Kidney tubule cell (primary cell): Measurements from ENCODE around the gene ZFYVE16.
"Not testable (repeated sequence)": the region's sequence is repeated elsewhere in the genome, so short reads cannot be mapped to it uniquely, and the experiment has no call there.

Experiments
- DNase-seq: peaks from one replicate; pipeline ENCODE4 v3.0.0-alpha.2; 2018; ENCODE audit warnings: low spot score

The ZFYVE16 gene

DNA sequence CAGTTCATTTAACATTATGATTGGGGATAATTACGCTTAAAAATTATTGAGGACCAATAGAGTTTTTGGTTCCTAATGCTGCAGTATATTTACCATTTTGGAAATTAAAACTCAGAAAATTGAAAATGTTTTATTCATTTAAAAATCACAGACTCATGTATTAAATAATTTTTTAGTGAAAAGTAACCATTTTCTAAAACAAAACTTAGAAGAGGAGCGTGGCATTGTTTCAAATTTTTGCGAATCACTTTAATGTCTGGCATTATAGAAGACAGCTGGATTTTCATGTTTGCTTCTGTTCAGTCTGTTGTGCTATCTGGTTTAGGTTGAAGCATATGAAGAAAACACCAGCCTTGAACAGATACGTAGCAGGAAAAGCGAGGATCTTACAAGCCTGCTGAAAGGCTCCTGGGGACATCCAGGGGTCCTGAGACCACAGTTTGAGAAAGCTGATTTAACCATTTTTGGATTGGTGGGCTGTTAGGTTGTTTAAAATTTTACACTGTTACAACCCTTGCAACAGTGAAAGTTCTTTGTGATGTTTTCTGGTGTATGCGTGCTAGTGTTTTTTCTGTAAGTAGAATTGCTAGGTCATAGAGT, 1.6 kb downstream of the ZFYVE16 start:
- no peak for DNase-seq

DNA sequence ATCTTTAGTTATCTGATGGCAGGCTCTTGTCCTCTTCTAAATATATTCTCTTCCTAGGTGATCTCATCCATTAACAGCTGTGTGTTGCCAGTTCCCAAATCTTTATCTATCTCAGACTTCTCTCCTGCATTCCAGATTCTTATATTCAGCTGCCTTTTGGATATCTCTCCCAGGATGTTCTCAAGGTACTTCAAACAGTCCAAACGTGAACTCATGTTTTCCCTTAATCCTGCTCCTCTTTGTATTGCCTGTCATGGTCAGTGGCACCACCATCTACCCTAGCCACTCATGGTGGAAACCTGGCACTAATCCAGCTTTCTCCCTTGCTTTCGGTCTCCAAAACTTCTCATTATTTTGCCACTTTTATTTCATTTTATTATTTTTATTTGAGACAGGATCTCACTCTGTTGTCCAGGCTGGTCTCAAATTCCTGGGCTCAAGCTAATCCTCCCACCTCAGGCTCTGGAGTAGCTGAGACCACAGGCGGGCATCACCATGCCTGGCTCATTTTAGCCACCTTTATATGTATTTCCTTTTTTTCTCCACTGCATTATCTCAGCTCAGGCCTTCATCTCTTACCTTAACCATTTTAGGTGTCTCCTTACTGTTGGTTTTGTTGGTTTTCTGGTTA, 3.8 kb downstream of the ZFYVE16 start:
- no peak for DNase-seq

DNA sequence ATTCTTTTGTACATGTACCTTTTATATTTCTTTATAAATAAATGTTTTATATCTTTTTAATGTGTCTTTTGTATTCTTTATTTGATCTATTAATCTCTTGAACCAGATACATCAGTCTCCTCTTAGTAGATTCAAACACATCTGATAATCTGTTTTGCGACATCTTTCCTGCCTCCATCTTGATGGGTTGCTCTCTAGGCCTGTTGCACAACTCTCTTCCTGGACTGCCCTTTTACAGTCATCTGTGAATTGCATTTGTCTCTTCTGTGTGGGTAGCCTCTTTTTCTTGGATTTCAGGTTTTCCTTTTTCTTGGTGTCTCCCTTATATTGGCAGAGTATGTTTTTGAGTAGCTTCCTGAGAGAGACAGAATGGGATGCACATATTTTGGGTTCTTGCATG, 6.2 kb downstream of the ZFYVE16 start:
- DNase-seq, result no peak

DNA sequence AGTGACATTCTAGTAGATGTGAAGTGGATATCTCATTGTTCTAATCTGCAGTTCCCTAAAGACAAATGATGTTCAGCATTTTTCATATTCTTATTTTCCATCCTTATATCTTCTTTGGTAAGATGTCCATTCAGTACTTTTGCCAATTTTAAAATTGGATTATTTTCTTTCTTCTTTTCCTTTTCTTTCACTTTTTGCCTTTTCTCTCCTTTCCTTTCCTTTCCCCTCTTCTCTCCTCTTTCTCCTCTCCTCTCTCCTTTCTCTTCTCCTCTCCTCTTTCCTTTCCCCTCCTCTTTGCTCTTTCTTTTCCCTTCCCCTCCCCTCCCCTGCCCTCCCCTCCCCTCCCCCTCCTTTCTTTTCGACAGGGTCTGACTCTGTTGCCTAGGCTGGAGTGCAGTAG, 10.1 kb downstream of the ZFYVE16 start:
- DNase-seq, result no peak

DNA sequence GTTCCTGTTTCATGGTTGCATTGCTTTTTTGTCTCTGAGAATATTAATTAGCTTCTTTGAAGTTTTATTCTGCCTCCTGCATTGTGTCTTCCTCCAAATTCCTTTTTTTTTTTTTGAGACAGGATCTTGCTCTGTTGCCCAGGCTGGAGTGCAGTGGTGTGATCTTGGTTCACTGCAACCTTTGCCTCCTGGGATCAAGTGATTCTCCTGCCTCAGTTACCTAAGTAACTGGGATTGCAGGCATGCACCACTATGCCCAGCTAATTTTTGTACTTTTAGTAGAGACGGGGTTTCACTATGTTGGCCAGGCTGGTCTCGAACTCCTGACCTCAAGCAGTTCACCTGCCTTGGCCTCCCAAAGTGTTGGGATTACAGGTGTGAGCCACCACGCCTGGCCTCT, 16.5 kb downstream of the ZFYVE16 start:
- not testable (repeated sequence) for DNase-seq

DNA sequence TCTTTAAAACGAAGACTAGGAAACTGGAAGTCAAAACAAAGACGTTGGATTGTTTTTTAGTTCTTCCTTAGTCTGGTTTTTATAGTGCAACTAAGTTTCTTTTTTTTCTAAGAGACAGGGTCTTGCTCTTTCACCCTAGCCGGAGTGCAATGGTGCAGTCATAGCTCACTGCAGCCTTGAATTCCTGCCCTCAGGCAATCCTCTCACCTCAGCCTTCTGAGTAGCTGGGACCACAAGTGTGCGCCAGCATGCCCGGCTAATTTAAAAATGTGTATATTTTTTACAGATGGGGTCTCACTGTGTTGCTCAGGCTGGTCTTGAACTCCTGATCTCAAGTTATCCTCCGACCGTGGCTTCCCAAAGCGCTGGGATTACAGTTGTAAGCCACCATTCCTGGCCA, 27.6 kb downstream of the ZFYVE16 start:
- DNase-seq, result no peak

DNA sequence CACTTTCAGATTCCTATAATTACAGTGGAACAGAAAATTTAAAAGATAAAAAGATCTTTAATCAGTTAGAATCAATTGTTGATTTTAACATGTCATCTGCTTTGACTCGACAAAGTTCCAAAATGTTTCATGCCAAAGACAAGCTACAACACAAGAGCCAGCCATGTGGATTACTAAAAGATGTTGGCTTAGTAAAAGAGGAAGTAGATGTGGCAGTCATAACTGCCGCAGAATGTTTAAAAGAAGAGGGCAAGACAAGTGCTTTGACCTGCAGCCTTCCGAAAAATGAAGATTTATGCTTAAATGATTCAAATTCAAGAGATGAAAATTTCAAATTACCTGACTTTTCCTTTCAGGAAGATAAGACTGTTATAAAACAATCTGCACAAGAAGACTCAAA, 29.5 kb downstream of the ZFYVE16 start:
- no peak for DNase-seq

DNA sequence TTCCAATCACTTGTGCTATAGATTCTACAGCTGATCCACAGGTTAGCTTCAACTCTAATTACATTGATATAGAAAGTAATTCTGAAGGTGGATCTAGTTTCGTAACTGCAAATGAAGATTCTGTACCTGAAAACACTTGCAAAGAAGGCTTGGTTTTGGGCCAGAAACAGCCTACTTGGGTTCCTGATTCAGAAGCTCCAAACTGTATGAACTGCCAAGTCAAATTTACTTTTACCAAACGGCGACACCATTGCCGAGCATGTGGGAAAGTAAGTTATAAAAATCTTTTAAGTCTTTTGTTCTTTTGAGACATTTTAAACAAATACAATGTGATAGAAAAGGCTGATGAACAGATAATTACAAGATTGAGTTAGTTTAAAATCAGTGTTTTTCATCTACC, 30.9 kb downstream of the ZFYVE16 start:
- DNase-seq, result no peak

DNA sequence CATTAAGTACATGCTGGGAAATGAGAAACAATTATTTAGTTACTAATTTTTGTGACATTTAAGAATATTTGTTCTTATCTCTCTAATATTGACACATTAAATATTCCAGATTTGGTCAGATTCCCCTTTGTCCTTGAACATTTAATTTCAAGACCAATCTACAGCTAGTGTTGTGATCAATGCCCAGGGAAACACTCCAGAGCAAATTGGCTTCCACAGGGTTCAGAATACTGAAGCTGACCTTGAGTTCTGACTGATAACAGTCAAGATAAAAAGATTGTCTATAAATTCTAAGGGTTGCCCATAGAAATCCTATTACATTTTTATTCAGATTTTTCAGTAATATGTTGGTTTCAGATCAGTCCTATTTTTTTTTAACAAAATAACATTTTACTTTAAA, 31.3 kb downstream of the ZFYVE16 start:
- no peak for DNase-seq

DNA sequence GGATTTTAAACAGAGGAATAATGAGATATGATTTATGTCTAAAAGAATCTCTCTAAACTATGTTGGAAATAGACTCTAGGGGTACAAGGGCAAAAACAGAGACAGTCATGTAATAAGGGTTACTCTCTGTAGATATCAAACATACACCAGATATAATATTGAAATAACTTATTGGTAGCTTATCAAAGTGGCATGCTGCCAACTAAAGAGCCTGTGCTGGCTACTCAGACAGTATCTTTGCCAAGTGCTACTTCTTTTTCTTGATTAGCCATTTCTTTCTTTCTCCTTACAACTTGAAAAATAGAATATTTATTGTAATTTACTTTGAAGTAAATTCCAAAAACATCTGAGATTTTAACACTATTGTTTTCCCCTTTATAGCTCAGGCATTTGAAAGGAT, 34.9 kb downstream of the ZFYVE16 start:
- no peak for DNase-seq

DNA sequence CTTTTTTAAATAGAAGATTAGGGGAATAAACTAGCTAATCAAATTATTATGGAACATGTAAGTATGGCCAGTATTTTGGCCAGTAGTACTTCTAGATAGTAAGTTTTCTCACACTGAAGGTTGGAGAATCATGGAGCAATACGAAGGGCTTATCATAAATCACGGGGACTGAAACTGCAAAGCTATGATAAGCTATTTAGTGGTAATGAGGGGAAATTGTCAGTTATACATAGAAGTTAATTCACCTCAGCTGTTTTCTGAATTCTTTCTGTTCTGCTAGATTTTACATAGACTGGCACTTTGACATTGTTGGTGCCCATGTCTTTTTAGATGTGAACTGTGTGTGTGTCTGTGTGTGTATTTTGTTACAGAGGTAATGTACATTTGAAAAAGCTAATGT, 45.5 kb downstream of the ZFYVE16 start:
- DNase-seq, result no peak

DNA sequence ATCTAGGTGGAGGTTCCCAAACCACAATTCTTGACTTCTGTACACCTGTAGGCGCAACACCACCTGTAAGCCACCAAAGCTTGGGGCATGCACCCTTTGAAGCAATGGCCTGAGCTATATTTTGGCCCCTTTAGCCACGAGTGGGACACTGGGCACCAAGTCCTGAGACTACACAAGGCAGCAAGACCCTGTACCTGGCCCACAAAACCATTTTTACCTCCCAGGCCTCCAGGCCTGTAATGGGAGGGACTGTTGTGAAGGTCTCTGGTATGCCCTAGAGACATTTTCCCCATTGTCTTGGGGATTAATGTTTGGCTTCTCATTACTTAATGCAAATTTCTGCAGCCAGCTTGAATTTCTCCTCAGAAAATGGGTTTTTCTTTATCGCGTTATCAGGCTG, 55.4 kb downstream of the ZFYVE16 start:
- no peak for DNase-seq

DNA sequence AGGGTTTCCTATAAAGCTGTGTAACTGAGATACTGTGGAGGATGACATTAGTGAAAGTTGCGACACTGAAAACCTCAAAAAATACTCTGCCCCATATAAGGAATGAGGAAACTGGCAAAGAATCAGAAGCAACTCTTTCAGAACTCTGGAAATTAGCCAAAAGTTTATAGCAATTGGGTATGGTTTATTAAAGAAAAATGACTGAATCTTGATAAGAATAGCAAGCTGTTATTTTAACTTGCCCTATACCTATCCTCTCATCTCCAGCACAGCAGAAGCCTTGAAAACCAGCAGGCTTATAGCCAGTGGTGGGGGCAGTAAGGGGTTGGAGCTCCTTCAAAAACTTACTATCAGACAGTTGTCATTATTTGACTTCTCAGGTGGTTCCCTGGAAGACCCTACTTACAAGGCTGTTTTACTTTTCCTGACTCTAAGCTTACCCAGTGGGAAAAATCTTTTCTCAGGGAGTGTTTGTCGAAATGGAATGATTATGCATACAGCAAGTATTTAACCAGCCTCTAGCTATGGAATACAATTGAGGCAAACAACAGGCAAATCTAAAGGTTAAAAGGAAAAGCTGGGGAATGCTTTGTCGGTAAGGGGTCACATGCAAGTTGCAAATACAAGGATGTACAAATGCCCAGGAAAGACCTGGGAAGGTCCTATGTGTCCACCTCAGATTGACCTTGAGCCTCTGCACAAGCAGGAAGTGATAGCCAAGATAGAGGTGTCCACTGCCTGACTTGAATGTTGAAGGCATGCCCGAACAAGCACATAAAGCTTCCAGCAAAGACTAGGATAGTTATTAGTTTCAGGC, 59.0 kb downstream of the ZFYVE16 start:
- DNase-seq, result peak; percentile 37

DNA sequence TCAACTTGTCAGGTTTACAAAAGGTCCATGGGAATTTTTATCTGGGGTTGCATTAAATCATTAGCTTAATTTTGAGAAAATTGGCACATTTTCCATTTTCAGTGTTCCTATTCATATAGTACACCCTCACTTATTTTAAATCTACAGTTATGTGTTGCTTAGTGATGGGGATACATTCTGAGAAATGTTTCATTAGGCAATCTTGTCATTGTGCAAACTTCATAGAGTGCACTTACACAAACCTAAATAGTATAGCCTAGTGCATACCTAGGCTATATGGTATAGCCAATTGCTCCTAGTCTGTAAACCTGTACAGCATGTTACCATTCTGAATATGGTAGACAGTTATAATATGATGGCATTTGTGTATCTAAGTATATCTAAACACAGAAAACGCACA, 60.3 kb downstream of the ZFYVE16 start:
- no peak for DNase-seq

DNA sequence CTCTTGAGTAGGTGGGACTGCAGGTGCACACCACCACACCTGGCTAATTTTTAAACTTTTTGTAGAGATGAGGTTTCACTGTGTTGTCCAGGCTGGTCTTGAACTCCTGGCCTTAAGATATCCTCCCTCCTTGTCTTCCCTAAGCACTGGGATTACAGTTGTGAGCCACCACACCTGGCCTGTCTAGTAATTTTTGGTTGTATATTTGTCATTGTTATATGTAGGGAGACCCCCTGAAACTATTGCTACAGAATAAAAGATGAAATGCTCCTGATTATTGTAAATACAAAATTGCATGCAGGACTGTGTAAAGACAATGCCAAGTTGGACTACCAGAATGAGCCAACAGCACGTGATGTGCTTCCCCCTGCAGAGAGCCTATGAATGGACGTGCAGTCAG, 62.8 kb downstream of the ZFYVE16 start:
- not testable (repeated sequence) for DNase-seq

DNA sequence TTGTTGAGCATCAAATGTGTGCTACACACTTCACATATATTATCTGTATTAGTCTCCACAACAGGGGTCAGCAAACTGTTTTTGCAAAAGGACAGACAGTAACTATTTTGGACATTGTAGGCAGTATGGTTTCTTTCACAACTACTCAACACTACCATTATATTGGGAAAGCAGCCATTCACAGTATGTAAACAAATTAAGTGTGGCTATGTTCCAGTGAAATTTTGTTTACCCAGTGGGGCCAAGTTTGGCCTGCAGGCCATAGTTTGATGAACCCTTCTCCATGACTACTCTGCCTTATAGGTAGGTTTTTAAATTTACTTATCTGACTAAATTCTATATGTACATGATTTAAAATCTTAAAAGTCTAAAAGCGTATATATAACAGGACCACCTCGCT, 67.1 kb downstream of the ZFYVE16 start:
- no peak for DNase-seq

DNA sequence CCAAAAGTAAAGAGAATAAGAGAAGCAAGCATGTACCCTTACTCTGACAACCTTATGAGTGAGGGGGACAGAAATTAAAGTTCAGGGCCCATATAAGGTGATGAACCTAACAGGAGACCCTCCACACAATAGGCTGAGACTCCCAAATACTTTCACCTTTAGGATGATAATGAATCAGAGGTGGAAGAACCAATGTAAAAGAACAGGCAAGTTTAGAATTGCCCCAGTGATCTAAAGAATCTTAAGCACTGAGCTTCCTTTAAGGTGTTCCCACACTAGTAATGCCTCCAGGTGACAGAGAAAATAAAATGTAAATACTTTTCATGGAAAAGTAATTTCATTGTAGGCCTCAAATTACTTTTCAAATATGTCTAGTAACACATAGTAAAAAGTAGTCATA, 71.8 kb downstream of the ZFYVE16 start:
- DNase-seq, result no peak

DNA sequence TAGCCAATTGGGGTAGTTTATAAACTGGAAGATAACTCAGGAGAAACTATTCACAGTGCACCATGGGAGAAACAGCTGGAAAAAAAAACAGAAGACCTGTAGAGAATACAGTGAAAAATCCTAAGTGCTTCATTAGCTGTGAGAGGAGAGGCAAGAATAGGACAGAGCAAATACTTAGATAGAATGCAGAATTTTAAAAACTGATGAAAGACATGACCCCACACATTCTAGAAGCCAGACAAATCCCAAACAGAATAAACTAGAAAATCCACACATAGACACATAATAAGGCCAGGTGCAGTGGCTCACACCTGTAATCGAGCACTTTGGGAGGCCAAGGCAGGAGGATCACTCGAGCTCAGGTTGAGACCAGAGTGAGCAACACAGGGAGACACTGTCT, 72.5 kb downstream of the ZFYVE16 start:
- DNase-seq, result no peak

DNA sequence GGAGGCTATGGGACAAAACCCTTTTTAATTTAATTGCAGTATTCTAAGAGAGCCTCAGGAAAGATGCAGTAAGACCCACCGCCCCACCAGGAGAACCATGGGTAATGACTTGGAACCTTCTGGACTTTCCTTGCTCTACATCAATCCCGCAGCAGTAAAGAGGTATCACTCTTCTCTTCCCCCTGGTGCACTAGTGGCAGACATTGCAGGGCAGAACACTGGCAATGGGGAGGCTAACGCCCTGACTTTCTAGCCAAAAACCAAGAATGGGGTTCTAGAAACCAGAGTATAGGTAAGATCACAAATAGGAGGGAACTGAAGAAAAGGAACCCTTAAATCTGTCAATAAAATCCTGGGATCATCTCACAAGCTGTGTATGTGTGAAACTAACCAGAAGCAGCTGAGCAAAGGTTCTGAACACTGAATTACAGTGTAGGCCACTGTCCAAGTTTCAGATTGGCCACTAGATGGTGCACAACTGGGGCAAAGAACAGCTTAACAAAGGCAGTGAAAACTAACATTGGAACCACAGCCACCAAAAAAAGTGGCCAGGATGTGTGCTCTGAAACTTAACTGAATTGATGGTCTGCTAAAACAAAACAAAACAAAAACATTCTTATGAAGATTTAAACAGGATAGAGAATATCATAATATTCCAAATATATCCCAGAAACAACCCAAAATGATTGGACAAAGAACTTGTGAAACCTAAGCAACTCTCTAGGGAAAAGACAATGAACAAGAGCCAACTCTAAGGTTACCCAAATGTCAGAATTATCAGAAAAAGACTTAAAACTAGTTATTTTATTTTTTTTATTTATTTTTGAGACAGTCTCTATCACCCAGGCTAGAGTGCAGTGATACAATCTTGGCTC, 73.4 kb downstream of the ZFYVE16 start:
- peak; percentile 60 for DNase-seq

DNA sequence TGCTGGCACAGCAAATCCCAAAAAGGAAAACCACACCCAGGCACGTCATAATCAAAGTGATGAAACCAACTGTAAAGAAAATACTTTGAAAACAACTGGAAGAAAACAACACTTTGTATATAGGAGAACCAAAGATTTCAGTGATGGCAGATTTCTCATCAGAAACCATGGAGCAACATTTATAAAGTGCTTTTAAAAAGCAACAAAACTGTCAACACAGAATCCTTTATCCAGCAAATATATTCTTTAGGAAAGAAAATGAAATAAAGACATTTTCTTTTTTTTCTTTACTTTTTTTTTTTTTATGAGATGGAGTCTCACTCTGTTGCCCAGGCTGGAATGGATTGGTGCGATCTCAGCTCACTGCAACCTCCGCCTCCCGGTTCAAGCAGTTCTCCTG, 74.7 kb downstream of the ZFYVE16 start:
- no peak for DNase-seq

DNA sequence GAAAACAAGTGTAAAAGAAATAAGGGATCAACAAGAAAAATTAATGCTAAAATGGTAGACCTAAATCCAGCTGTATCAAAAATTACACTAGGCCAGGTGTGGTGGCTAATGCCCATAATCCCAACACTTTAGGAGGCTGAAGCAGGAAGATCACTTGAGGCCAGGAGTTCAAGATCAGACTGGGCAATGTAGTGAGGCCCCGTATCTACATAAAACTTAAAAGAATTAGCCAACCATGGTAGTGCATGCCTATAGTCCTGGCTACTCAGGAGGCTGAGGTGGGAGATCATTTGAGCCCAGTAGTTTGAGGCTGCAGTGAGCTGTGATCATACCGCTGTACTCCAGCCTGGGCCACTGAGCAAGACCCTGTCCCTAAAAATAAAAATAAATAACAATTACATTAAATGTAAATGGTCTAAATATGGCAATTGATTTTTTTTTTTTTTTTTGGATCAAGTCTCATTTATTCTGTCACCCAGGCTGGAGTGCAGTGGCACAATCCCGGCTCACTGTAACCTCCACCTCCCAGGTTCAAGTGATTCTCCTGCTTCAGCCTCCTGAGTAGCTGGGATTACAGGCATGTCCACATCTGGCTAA, 75.9 kb downstream of the ZFYVE16 start:
- no peak for DNase-seq

DNA sequence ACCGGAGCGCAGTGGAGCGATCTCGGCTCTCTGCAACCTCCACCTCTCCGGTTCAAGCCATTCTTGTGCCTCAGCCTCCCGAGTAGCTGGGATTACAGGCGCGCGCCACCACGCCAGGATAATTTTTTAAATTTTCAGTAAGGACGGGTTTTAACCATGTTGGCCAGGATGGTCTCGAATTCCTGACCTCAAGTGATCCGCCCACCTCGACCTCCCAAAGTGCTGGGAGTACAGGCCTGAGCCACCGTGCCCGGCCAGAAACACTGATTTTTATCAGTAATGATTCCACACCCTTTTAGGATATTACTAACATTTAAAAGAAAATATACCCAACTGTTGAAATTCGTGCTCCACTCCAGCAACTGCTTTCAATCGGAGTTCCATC, 79.6 kb downstream of the ZFYVE16 start:
- no peak for DNase-seq
